Measurements from ENCODE around the gene ETNK2.

GRCh38 chr1:204172404-204173029 lies 20.7 kb upstream of the ETNK2 start:
- TF ChIP-seq CTCF (IDR thresholded peaks at IDR 0.05) (no peak), EZH2phosphoT487 (IDR thresholded peaks at IDR 0.05) (no peak)

Data from neural progenitor cell (in vitro differentiated cells).